ENCODE measurements around the gene CDH16.

CDH16 gene

GRCh38 chr16:66918803-66919568 is at the start of gene CDH16:
Gene CDH16 (minus strand): TSS chr16:66918885. CDS start chr16:66918065, 820 bp downstream.
- H3K4me3 ChIP-seq (ENCODE audit: low read depth, low read length) = no peak within 1 kb of the TSS
- no peak for TF ChIP-seq CTCF (IDR thresholded peaks at IDR 0.05; ENCODE audit: borderline replicate concordance, insufficient read depth, low read depth, low read length)

DNA sequence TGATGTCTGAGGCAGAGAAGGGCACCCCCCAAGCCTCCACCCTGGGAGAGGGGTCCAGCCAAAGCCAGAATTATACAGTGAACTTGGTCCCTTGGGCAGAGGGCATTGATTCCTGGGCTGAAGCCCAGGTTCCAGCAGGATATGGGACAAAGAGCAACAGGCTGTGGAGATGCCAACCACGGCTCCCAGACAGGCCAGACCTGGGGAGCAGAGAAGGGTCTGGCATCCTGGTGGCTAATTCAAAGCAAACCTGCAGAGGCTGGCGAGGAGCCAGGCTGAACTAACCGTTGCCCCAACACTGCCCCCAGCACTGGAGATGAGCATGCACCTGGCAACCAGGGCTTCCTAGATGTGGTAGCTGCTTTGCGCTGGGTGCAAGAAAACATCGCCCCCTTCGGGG is 45.4 kb upstream of the CDH16 start:
- no peak overlapping the region for H3K4me3 ChIP-seq (ENCODE audit: low read depth, low read length)
- no peak for TF ChIP-seq CTCF (IDR thresholded peaks at IDR 0.05; ENCODE audit: borderline replicate concordance, insufficient read depth, low read depth, low read length)

- no peak overlapping the region for H3K4me3 ChIP-seq (ENCODE audit: low read depth, low read length)
- TF ChIP-seq CTCF (IDR thresholded peaks at IDR 0.05; ENCODE audit: borderline replicate concordance, insufficient read depth, low read depth, low read length) = no peak
Measured at GRCh38 chr16:66961914-66962313, 43.2 kb upstream of the CDH16 start.

DNA sequence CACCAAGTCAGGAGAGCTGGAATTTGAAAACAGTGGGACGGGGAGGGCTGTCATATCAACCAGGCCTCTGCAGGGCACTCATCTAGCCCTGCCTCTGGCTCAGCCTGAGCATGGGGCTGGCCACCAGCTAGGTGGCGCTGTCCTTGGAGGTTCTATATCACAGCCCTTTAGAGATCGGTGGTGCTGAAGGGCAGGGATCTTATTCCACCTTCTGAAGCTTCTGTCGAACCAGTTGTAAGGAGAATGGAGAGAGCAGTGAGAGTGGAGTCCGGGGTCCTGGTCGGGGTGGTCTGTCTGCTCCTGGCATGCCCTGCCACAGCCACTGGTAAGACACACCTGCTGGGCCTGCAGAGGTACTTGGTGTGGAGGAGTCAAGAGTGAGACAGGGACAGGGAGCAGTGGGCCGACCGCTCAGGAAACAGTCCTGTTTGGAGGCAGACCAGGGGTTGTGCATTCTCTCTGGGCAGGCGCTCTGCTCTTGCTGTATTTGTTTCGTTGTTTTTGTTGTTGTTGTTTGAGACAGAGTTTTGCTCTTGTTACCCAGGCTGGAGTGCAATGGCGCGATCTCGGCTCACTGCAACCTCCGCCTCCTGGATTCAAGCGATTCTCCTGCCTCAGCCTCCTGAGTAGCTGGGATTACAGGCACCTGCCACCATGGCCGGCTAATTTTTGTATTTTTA is 42.5 kb upstream of the CDH16 start, which contains the start of gene CES3:
Gene CES3, plus strand, starts transcription at position 202 of the 680 bp plus-strand sequence. Its CDS starts 42 bp downstream, at position 244.
- peak; percentile 88 for TF ChIP-seq CTCF (IDR thresholded peaks at IDR 0.05; ENCODE audit: borderline replicate concordance, insufficient read depth, low read depth, low read length)
- no peak within 1 kb of the TSS for H3K4me3 ChIP-seq (ENCODE audit: low read depth, low read length)

DNA sequence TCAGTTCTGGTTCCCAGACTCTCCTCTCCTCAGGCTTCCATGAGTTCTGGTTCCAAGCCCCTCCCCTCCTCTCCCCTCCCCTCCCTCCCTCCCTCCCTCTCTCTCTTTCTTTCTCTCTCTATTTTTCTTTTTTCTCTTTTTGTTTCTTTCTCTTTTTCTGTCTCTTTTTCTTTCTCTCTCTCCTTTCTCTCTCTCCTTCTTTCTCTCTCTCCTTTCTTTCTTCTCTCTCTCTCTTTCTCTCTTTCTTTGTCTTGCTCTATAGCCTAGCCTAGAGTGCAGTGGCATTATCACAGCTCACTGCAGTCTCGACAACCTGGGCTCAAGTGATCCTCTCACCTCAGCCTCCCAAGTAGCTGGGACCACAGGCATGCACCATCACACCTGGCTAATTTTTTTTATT is 41.6 kb upstream of the CDH16 start:
- TF ChIP-seq CTCF (IDR thresholded peaks at IDR 0.05; ENCODE audit: borderline replicate concordance, insufficient read depth, low read depth, low read length) = no peak
- no peak overlapping the region for H3K4me3 ChIP-seq (ENCODE audit: low read depth, low read length)

- no peak for TF ChIP-seq CTCF (IDR thresholded peaks at IDR 0.05; ENCODE audit: borderline replicate concordance, insufficient read depth, low read depth, low read length)
- H3K4me3 ChIP-seq (ENCODE audit: low read depth, low read length) = no peak overlapping the region
Measured at GRCh38 chr16:66959704-66960161, 41.0 kb upstream of the CDH16 start.
